Astrocyte (in vitro differentiated cells and primary cell): ENCODE data around the gene PPP1R14B. TPM values are rescaled to one million over a fixed set of nuclear protein-coding genes. Genes with fewer than 3 reads are reported as not detected.

Experiments used
- DNase-seq: peaks from one replicate; pipeline ENCODE4 v3.0.0-alpha.2; 2010; ENCODE audit warnings: low read depth
- FAIRE-seq: peaks from 2 replicates; lab custom pipeline; 2011; peaks lifted over from hg19 to GRCh38; lab: Jason Lieb, UNC
- H2AFZ ChIP-seq: 2 replicates; pipeline ENCODE4 v1.6.0; 2012; ENCODE audit warnings: low read depth, low read length, inconsistent platforms
- H3K27ac ChIP-seq: 2 replicates; pipeline ENCODE4 v1.5.1; 2011; ENCODE audit warnings: low read depth, low read length, inconsistent platforms
- H3K27me3 ChIP-seq: 2 replicates; pipeline ENCODE4 v1.6.0; 2011; ENCODE audit warnings: low read length, inconsistent platforms; ENCODE audit not compliant: insufficient read depth
- H3K36me3 ChIP-seq: 2 replicates; pipeline ENCODE4 v1.5.1; 2011; ENCODE audit warnings: low read length, inconsistent platforms; ENCODE audit not compliant: insufficient read depth
- H3K4me1 ChIP-seq: 2 replicates; pipeline ENCODE4 v1.5.1; 2011; ENCODE audit warnings: low read length, inconsistent platforms; ENCODE audit not compliant: insufficient read depth
- H3K4me2 ChIP-seq: 2 replicates; pipeline ENCODE4 v1.6.0; 2012; ENCODE audit warnings: low read length, inconsistent platforms
- H3K4me3 ChIP-seq: 2 replicates; pipeline ENCODE4 v1.5.1; 2011; ENCODE audit warnings: low read depth, mild to moderate bottlenecking, low read length, inconsistent platforms; ENCODE audit not compliant: insufficient read depth
- H3K79me2 ChIP-seq: 2 replicates; pipeline ENCODE4 v1.6.0; 2012; ENCODE audit warnings: mild to moderate bottlenecking, low read length, inconsistent platforms; ENCODE audit not compliant: insufficient read depth
- H3K9ac ChIP-seq: 2 replicates; pipeline ENCODE4 v1.6.0; 2012; ENCODE audit warnings: mild to moderate bottlenecking, low read length, inconsistent platforms
- H3K9me3 ChIP-seq: 2 replicates; pipeline ENCODE4 v1.5.1; 2012; ENCODE audit warnings: low read depth, mild to moderate bottlenecking, low read length, inconsistent platforms; ENCODE audit not compliant: insufficient read depth
- H4K20me1 ChIP-seq: 2 replicates; pipeline ENCODE4 v1.6.0; 2012; ENCODE audit warnings: low read length, inconsistent platforms; ENCODE audit not compliant: insufficient read depth
- H3K27ac Mint-ChIP-seq: one replicate; pipeline ENCODE4 v1.8.0; 2021; ENCODE audit warnings: mild to moderate bottlenecking, mixed read lengths; ENCODE audit not compliant: unreplicated experiment
- H3K27me3 Mint-ChIP-seq: one replicate; pipeline ENCODE4 v1.8.0; 2021; ENCODE audit warnings: low read depth, mixed read lengths; ENCODE audit not compliant: unreplicated experiment
- H3K36me3 Mint-ChIP-seq: one replicate; pipeline ENCODE4 v1.8.0; 2021; ENCODE audit warnings: low read depth, mixed read lengths; ENCODE audit not compliant: unreplicated experiment
- H3K4me1 Mint-ChIP-seq: one replicate; pipeline ENCODE4 v1.8.0; 2021; ENCODE audit warnings: low read depth, mixed read lengths; ENCODE audit not compliant: unreplicated experiment
- H3K4me3 Mint-ChIP-seq: one replicate; pipeline ENCODE4 v1.8.0; 2021; ENCODE audit warnings: mild to moderate bottlenecking, moderate library complexity, mixed read lengths; ENCODE audit not compliant: unreplicated experiment
- H3K9me3 Mint-ChIP-seq: one replicate; pipeline ENCODE4 v1.8.0; 2021; ENCODE audit warnings: mild to moderate bottlenecking, mixed read lengths; ENCODE audit not compliant: unreplicated experiment
- EZH2 ChIP-seq: IDR thresholded peaks from 2 replicates; pipeline ENCODE4 v1.6.1; 2012; ENCODE audit warnings: mild to moderate bottlenecking, low read length, inconsistent platforms; ENCODE audit not compliant: insufficient read depth
- total RNA-seq: library from RNA; stranded (reverse); gene quantifications from 2 replicates; pipeline ENCODE4 v1.2.1, GENCODE V29; 2021
- TF ChIP-seq, protein P1 (sequence below): IDR thresholded peaks from 2 replicates; pipeline ENCODE4 v1.5.1; 2011; ENCODE audit warnings: low read depth, mild to moderate bottlenecking, inconsistent platforms, low read length, moderate library complexity; ENCODE audit not compliant: insufficient read depth

PPP1R14B gene
- total RNA-seq, 1 donor from 2014 or later = 370 TPM

DNA sequence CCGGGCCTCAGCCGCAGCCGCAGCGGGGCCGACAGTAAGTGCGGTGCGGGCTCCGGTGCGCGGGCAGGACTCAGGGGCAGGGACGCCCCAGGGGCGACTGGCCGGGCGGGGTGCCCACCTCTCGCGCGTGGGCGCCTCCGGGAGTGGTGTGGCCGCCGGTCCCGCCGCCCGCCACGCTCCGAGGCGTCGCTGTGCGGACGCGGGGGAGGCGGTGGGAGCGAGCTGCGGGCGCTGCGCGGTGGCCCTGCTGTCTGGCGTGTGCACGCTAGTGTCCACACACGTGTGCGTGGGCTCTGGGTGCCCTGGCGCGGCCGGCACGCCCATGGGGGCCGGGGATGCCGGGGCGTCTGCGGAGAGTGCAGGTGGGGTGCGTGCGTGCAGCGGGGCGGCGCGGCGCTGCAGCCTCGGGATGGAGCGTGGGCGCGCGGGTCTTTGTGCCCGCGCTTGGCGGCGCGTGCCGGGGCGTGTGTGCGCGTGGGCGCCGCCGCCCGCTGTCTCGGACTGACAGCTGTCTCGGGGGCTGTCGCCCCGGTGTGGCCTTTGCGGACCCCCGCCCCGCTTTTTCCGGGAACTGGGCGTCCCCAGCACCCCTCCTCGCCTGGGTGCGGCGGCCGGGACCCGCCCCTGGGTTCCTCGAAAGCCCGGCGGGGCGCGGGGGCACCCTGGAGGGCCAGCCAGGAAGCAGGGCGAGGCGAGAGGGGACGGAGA is 45.2 kb upstream of the PPP1R14B start:
- H3K36me3 Mint-ChIP-seq = peaks cover 4% of the 10 kb centered on the region
- Histone ChIP-seq H3K4me2 (peak overlapping the region; percentile 72), H3K4me3 (peak overlapping the region; percentile 17), H3K4me1 (peaks cover 3% of the 10 kb centered on the region), H3K9ac (no peak overlapping the region), H3K36me3 (no peaks in the 10 kb centered on the region), H3K9me3 (no peaks in the 10 kb centered on the region), H3K79me2 (no peaks in the 10 kb centered on the region), H2AFZ (no peak overlapping the region), H3K27me3 (peaks cover 56% of the 10 kb centered on the region), H4K20me1 (peaks cover 31% of the 10 kb centered on the region), H3K27ac (no peak overlapping the region)
- peaks cover 46% of the 10 kb centered on the region for H3K27me3 Mint-ChIP-seq
- DNase-seq (no peak), FAIRE-seq (no peak)
- peak; percentile 97 for TF ChIP-seq EZH2
- TF ChIP-seq, protein P1, sequence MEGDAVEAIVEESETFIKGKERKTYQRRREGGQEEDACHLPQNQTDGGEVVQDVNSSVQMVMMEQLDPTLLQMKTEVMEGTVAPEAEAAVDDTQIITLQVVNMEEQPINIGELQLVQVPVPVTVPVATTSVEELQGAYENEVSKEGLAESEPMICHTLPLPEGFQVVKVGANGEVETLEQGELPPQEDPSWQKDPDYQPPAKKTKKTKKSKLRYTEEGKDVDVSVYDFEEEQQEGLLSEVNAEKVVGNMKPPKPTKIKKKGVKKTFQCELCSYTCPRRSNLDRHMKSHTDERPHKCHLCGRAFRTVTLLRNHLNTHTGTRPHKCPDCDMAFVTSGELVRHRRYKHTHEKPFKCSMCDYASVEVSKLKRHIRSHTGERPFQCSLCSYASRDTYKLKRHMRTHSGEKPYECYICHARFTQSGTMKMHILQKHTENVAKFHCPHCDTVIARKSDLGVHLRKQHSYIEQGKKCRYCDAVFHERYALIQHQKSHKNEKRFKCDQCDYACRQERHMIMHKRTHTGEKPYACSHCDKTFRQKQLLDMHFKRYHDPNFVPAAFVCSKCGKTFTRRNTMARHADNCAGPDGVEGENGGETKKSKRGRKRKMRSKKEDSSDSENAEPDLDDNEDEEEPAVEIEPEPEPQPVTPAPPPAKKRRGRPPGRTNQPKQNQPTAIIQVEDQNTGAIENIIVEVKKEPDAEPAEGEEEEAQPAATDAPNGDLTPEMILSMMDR = no peak
- no peak overlapping the region for H3K27ac Mint-ChIP-seq
- H3K4me3 Mint-ChIP-seq = no peak overlapping the region
- H3K9me3 Mint-ChIP-seq = no peaks in the 10 kb centered on the region
- H3K4me1 Mint-ChIP-seq = peaks cover 10% of the 10 kb centered on the region

DNA sequence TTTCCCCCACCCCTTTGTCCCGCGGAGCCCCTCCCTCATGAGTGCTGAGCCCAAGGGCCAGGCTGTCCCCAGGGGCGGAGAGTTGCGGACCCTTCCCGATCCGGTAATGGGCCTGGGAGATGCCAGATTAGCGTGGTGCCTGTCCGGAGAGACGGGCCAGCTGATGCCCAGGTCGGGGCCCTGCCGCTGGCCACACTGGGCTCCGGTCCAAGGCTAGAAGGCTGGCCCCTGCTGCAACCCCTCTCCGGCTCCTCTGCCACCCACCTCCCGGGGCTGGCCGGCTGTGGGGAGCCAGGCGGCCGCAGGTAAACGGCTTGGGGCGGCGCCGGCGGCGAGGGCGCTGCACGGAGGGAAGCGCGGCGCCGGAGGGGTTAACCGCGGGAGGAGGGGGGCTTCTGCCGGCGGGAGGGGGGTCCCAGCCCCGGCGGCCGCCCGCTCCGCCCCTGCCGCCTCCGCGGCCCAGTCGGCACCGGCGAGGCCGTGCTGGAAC is 44.6 kb upstream of the PPP1R14B start, which contains the start of gene KCNK4:
Gene KCNK4 (plus strand): TSS at position 41 of the 490 bp plus-strand sequence. CDS start 1,717 bp downstream, outside the sequence.
- TF ChIP-seq EZH2 = peak; percentile 27
- TF ChIP-seq, protein P1 = no peak
- H3K9me3 Mint-ChIP-seq = no peaks in the 10 kb centered on the region
- no peak for FAIRE-seq
- no peak within 1 kb of the TSS for H3K27ac Mint-ChIP-seq
- H3K36me3 ChIP-seq = no peaks in the 10 kb centered on the region
- no peaks in the 10 kb centered on the region for H3K79me2 ChIP-seq
- peak within 1 kb of the TSS; percentile 72 for H3K4me3 Mint-ChIP-seq
- H2AFZ ChIP-seq = no peak within 1 kb of the TSS
- peak within 1 kb of the TSS; percentile 72 for H3K4me2 ChIP-seq
- H3K9me3 ChIP-seq = no peaks in the 10 kb centered on the region
- H3K4me1 ChIP-seq = peaks cover 3% of the 10 kb centered on the region
- no peak within 1 kb of the TSS for H3K27ac ChIP-seq
- peaks cover 40% of the 10 kb centered on the region for H3K27me3 Mint-ChIP-seq
- H4K20me1 ChIP-seq = peaks cover 31% of the 10 kb centered on the region
- no peak within 1 kb of the TSS for H3K9ac ChIP-seq
- no peak for DNase-seq
- H3K27me3 ChIP-seq = peaks cover 50% of the 10 kb centered on the region
- peaks cover 4% of the 10 kb centered on the region for H3K36me3 Mint-ChIP-seq
- H3K4me1 Mint-ChIP-seq = peaks cover 14% of the 10 kb centered on the region
- H3K4me3 ChIP-seq = peak within 1 kb of the TSS; percentile 17
